Activated T-cell treated with anti-CD3 and anti-CD28 coated beads, Interleukin-2, amount 50 U/mL, for 24 hours (primary cell): ENCODE data around the gene STYX.
"Not testable (repeated sequence)": the region's sequence is repeated elsewhere in the genome, so short reads cannot be mapped to it uniquely, and the experiment has no call there.

ENCODE experiments used
- DNase-seq: peaks from one replicate; pipeline ENCODE4 v3.0.0-alpha.2; 2020
- H3K27ac Mint-ChIP-seq: 2 replicates; pipeline ENCODE4 v1.8.0; 2020; ENCODE audit warnings: mild to moderate bottlenecking, mixed read lengths
- H3K27me3 Mint-ChIP-seq: 2 replicates; pipeline ENCODE4 v1.8.0; 2020; ENCODE audit warnings: mixed read lengths
- H3K36me3 Mint-ChIP-seq: 2 replicates; pipeline ENCODE4 v1.8.0; 2020; ENCODE audit warnings: low read depth, mixed read lengths
- H3K4me1 Mint-ChIP-seq: 2 replicates; pipeline ENCODE4 v1.8.0; 2020; ENCODE audit warnings: low read depth, mixed read lengths
- H3K4me3 Mint-ChIP-seq: 2 replicates; pipeline ENCODE4 v1.8.0; 2020; ENCODE audit warnings: mild to moderate bottlenecking, moderate library complexity, mixed read lengths
- H3K9me3 Mint-ChIP-seq: 2 replicates; pipeline ENCODE4 v1.8.0; 2020; ENCODE audit warnings: mixed read lengths

The STYX gene

GRCh38 chr14:52706286-52706685, 23.7 kb upstream of the STYX start:
- DNase-seq = no peak
- H3K4me3 Mint-ChIP-seq = peak overlapping the region; percentile 100
- peaks cover 48% of the 10 kb centered on the region for H3K36me3 Mint-ChIP-seq
- H3K9me3 Mint-ChIP-seq = no peaks in the 10 kb centered on the region
- peaks cover 49% of the 10 kb centered on the region for H3K4me1 Mint-ChIP-seq
- H3K27me3 Mint-ChIP-seq = no peaks in the 10 kb centered on the region
- H3K27ac Mint-ChIP-seq = peak overlapping the region; percentile 100

- Mint-ChIP-seq H3K9me3 (no peaks in the 10 kb centered on the region), H3K36me3 (peaks cover 56% of the 10 kb centered on the region), H3K27ac (peak within 1 kb of the TSS; percentile 100), H3K4me3 (peak within 1 kb of the TSS; percentile 100), H3K4me1 (peaks cover 52% of the 10 kb centered on the region), H3K27me3 (no peaks in the 10 kb centered on the region)
- peak; percentile 95 for DNase-seq
Measured at GRCh38 chr14:52706724-52707706, 23.0 kb upstream of the STYX start, which contains the start of gene PSMC6. Gene PSMC6, plus strand, starts transcription at chr14:52707200. Its CDS starts 20 bp downstream, at chr14:52707220.

- H3K27me3 Mint-ChIP-seq = no peaks in the 10 kb centered on the region
- H3K4me1 Mint-ChIP-seq = peaks cover 43% of the 10 kb centered on the region
- peaks cover 97% of the 10 kb centered on the region for H3K36me3 Mint-ChIP-seq
- DNase-seq = no peak
- no peak overlapping the region for H3K27ac Mint-ChIP-seq
- H3K4me3 Mint-ChIP-seq = no peak overlapping the region
- no peaks in the 10 kb centered on the region for H3K9me3 Mint-ChIP-seq
Measured at GRCh38 chr14:52711666-52712065, 18.3 kb upstream of the STYX start.

- DNase-seq = no peak
- Mint-ChIP-seq H3K27me3 (no peaks in the 10 kb centered on the region), H3K27ac (peak overlapping the region; percentile 22), H3K36me3 (peaks cover 88% of the 10 kb centered on the region), H3K4me3 (no peak overlapping the region), H3K9me3 (no peaks in the 10 kb centered on the region), H3K4me1 (peaks cover 14% of the 10 kb centered on the region)
Measured at GRCh38 chr14:52716155-52716554, 13.8 kb upstream of the STYX start.

- H3K36me3 Mint-ChIP-seq = peaks cover 92% of the 10 kb centered on the region
- no peak for DNase-seq
- H3K4me1 Mint-ChIP-seq = peaks cover 31% of the 10 kb centered on the region
- H3K27ac Mint-ChIP-seq = peak overlapping the region; percentile 72
- H3K27me3 Mint-ChIP-seq = no peaks in the 10 kb centered on the region
- no peaks in the 10 kb centered on the region for H3K9me3 Mint-ChIP-seq
- no peak overlapping the region for H3K4me3 Mint-ChIP-seq
Measured at GRCh38 chr14:52723514-52724359, 6.2 kb upstream of the STYX start.

- H3K27me3 Mint-ChIP-seq = no peaks in the 10 kb centered on the region
- no peak overlapping the region for H3K4me3 Mint-ChIP-seq
- no peaks in the 10 kb centered on the region for H3K9me3 Mint-ChIP-seq
- no peak for DNase-seq
- H3K4me1 Mint-ChIP-seq = peaks cover 28% of the 10 kb centered on the region
- peak overlapping the region; percentile 72 for H3K27ac Mint-ChIP-seq
- peaks cover 91% of the 10 kb centered on the region for H3K36me3 Mint-ChIP-seq
Measured at GRCh38 chr14:52724360-52724644, 5.7 kb upstream of the STYX start.

- H3K4me3 Mint-ChIP-seq, DNase-seq, H3K9me3 Mint-ChIP-seq, H3K27me3 Mint-ChIP-seq, H3K27ac Mint-ChIP-seq: not testable (repeated sequence)
- Mint-ChIP-seq H3K36me3 (peaks cover 85% of the 10 kb centered on the region), H3K4me1 (peaks cover 29% of the 10 kb centered on the region)
Measured at GRCh38 chr14:52727509-52727908, 2.5 kb upstream of the STYX start.

- not testable (repeated sequence) for H3K27me3 Mint-ChIP-seq, DNase-seq, H3K9me3 Mint-ChIP-seq
- H3K36me3 Mint-ChIP-seq = peaks cover 85% of the 10 kb centered on the region
- H3K4me3 Mint-ChIP-seq = peak overlapping the region; percentile 36
- H3K4me1 Mint-ChIP-seq = peaks cover 31% of the 10 kb centered on the region
- H3K27ac Mint-ChIP-seq = peak overlapping the region; percentile 81
Measured at GRCh38 chr14:52729035-52729434, 931 bp upstream of the STYX start.

- peak overlapping the region; percentile 96 for H3K4me3 Mint-ChIP-seq
- peaks cover 33% of the 10 kb centered on the region for H3K4me1 Mint-ChIP-seq
Measured at GRCh38 chr14:52729585-52729924, 411 bp upstream of the STYX start.

GRCh38 chr14:52730709-52731111, 744 bp downstream of the STYX start:
- DNase-seq = no peak
- peaks cover 40% of the 10 kb centered on the region for H3K4me1 Mint-ChIP-seq

More at GRCh38 chr14:52729585-52729924, 411 bp upstream of the STYX start:
- Mint-ChIP-seq H3K27me3 (no peaks in the 10 kb centered on the region), H3K36me3 (peaks cover 85% of the 10 kb centered on the region), H3K27ac (peak overlapping the region; percentile 96), H3K9me3 (no peaks in the 10 kb centered on the region)
- no peak for DNase-seq

GRCh38 chr14:52733824-52734223, 3.9 kb downstream of the STYX start:
- Mint-ChIP-seq H3K36me3 (peaks cover 69% of the 10 kb centered on the region), H3K9me3 (no peaks in the 10 kb centered on the region), H3K27ac (peak overlapping the region; percentile 15)

More at GRCh38 chr14:52730709-52731111, 744 bp downstream of the STYX start:
- Mint-ChIP-seq H3K9me3 (no peaks in the 10 kb centered on the region), H3K27ac (peak overlapping the region; percentile 96), H3K27me3 (no peaks in the 10 kb centered on the region), H3K4me3 (peak overlapping the region; percentile 96), H3K36me3 (peaks cover 81% of the 10 kb centered on the region)

GRCh38 chr14:52735921-52736489, 6.0 kb downstream of the STYX start:
- no peak overlapping the region for H3K4me3 Mint-ChIP-seq
- no peaks in the 10 kb centered on the region for H3K9me3 Mint-ChIP-seq
- H3K36me3 Mint-ChIP-seq = peaks cover 66% of the 10 kb centered on the region
- DNase-seq = no peak
- peaks cover 72% of the 10 kb centered on the region for H3K4me1 Mint-ChIP-seq
- peak overlapping the region; percentile 61 for H3K27ac Mint-ChIP-seq
- H3K27me3 Mint-ChIP-seq = no peaks in the 10 kb centered on the region

More at GRCh38 chr14:52733824-52734223, 3.9 kb downstream of the STYX start:
- no peaks in the 10 kb centered on the region for H3K27me3 Mint-ChIP-seq
- DNase-seq = no peak
- H3K4me1 Mint-ChIP-seq = peaks cover 67% of the 10 kb centered on the region
- no peak overlapping the region for H3K4me3 Mint-ChIP-seq

- H3K27ac Mint-ChIP-seq = no peak overlapping the region
Measured at GRCh38 chr14:52738409-52738808, 8.4 kb downstream of the STYX start.

GRCh38 chr14:52740751-52741150, 10.8 kb downstream of the STYX start:
- Mint-ChIP-seq H3K4me1 (peaks cover 74% of the 10 kb centered on the region), H3K27ac (peak overlapping the region; percentile 31), H3K4me3 (no peak overlapping the region), H3K27me3 (no peaks in the 10 kb centered on the region), H3K9me3 (no peaks in the 10 kb centered on the region), H3K36me3 (peaks cover 34% of the 10 kb centered on the region)
- DNase-seq = no peak

More at GRCh38 chr14:52738409-52738808, 8.4 kb downstream of the STYX start:
- no peaks in the 10 kb centered on the region for H3K9me3 Mint-ChIP-seq
- peaks cover 47% of the 10 kb centered on the region for H3K36me3 Mint-ChIP-seq
- no peak for DNase-seq
- H3K4me3 Mint-ChIP-seq = no peak overlapping the region
- H3K27me3 Mint-ChIP-seq = no peaks in the 10 kb centered on the region
- H3K4me1 Mint-ChIP-seq = peaks cover 76% of the 10 kb centered on the region
